NCI-H1048 (cell line): ENCODE results near the gene ZFYVE27.

ENCODE experiments used
- DNase-seq: peaks from one replicate; lab custom pipeline; 2025; lab: John Stamatoyannopoulos, UW

Gene ZFYVE27

DNA sequence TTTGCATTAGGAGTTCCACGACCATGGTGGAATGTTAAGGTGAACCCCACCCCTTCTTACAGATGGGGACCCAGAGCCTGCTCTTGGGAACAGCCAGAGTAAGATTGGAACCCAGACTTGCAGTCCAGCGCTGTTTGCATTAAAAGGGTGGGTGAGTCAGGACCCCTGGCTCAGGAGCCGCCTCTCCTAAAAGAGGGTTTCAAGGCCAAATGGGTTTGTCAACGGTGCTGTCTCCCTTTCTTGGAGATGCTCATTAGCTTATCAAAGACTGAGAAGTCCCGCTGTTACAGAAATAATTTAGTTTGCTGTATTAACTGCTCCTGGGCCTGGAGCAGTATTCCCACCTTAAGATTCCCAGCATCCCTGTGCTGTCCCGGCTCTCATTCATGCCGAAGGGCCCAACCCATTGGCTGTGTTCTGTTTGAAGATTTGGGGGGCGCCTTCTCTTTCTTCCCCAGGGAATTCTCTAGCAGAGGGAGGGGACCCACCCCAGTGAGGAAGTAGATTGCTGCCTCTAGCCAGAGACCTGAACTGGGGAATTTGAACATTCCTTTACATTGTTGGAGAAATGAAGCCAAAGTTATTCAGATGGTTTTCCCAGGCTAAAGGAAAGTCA is 21.6 kb upstream of the ZFYVE27 start:
- no peak for DNase-seq

DNA sequence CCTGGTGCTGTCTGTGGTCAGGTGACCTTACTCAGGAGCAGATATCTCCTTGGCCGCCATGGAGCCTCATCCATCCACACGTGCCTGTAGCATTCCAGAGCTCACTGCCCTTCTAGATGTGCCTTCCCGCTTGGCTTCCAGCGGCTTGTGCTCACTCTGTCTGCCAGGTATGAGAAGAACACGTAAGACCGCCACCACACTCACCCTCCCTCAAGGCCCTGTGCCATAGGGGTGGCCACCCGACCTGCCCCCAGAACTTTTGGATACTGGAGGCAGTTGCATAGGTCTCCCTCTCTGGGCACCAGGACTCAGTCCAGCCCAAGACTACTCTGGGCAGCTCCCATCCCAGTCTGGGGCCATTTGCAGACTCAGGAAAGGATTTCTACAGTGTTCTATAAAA is 19.3 kb upstream of the ZFYVE27 start:
- DNase-seq: no peak

DNA sequence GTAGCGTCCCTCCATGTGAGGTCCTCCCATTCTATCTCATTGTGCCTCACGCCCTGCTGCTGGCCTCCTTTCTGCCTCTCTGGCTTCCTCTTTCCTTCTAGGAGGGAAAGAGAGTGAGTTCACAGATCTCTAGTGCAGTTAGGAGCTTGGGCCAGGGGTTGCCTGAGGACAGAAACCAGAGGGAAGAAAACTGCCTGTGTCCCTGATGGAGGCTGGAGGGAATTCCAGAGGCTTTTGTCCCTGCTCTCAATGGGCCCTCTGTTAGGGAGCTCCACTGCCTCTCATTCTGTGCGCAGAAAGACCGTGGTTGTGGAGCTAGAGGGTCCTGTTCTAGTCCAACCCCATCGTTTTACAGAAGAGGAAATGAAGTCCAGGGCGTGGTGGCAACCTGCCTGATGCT is 18.8 kb upstream of the ZFYVE27 start:
- no peak for DNase-seq

DNA sequence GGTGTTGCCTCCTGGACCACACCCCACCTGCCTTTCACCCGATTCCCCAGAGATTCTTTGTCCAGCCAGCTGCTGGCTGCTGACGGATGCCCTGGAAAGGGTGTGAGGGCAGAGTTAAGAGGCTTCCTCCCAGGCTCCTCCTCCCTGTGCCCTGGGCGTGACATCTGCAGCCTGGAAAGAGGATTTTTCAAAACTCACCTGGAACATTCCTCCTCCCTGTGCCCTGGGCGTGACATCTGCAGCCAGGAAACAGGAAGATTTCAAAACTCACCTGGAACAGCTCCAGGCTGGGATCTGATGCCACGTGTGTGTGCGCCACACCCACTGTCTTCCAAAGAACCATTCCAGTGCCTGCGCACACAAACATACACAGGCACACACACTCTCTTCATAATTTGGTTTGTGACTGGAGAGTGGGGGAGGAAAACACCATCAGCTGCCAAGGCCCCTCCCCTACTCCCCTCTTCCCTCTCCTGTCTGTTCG is 18.2 kb upstream of the ZFYVE27 start:
- DNase-seq: no peak

DNA sequence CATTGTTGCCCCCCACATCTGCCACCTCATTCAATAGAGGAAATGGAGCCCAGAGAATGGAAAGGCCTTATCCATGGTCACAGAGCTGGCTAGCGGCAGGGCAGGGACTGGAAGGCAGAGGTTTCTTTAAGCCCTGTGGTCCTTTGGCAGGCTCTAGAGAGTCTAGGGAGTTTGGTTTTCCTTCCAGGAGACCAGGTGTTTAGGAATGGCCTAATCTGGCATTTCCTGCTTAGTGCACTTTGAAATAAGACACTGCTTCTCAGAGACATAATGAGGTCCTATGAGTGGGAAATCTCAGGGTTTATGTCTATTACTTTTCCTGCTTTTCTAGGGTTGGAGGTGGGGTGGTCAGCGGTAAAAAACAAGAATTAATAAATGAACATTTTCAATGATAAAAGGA is 17.3 kb upstream of the ZFYVE27 start:
- no peak for DNase-seq

DNA sequence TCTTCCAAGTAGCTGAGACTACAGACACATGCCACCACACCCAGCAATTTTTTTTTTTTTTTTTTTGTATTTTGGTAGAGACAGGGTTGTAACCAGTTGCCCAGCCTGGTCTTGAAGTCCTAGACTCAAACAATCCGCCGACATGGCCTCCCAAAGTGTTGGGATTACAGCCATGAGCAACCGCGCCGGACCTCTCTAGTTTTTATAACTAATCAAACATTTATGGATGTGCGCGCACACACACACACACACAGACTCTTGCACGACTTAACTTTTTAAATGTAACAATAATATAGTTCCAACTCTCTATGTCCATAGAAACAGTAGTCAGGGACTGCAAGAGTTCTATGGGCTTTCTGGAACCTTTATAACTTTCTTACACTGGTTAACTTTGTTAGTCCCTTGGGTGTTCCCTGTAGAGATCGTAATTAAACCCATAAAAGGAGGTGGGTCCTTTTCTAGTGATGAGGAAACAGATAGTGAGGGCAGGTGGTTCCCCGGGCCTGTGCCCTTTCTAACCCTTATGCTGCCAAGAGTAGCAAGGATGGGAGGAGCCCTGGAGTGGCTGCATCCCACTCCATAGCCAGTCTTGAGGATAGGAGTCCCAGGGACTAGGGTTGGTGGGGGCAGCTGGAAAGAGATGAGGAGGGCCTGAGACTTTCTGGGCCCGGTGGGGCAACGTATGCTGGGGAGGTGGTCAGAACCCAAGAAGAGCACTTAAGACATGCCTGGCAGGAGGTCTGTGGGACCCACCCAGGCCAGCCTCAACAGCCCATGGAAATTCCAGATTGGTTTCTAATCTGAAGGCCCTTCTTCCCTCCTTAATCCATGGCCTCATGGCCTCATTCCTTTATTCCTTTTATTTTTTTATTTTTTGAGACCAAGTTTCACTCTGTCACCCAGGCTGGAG is 14.8 kb upstream of the ZFYVE27 start:
- no peak for DNase-seq

DNA sequence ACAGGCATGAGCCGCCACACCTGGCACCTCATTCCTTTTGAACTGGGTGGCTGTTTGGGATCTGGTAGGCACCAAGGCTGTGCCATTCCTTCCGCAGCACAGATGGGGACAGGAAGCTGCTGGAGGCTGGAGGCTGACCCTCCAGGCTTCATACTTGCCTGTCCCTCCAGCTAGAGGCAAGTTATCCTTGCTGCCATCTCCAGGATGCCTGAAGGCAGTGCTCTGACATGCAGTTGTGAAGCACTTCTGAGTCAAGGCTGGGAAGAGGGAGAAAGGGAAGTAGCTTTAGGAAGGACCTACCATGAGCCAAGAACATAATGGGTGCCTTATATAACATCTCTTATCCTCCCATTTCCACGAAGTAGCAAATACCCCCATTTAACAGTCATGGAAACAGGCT is 13.9 kb upstream of the ZFYVE27 start:
- no peak for DNase-seq

DNA sequence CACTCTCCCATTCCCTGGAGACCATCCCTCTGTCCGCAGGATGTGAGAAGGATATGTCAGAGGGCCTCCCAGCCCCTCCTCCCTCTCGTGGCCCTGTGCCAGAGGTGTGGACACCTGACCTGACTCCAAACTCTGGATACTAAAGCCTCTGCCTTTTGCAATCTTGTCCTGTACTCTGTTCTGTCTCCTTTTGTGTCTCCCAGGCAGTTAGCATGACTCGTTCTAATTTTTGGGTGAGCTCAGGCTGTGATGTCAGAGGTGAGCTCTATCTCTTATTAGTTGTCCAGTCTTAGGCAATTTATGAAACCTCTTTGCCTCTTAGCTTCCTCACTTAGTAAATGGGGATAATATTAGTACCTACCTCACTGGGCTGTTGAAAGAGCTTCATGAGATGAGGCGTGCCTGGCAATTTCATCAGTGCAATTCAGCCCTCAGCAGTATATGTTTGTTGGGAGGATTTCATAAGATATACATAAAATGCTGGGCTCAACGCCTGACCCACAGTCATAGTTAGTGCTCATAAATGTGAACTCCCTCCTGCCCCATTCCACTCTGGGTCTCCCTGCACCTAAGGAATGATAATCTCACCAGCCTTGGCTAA is 12.5 kb upstream of the ZFYVE27 start:
- DNase-seq: no peak

DNA sequence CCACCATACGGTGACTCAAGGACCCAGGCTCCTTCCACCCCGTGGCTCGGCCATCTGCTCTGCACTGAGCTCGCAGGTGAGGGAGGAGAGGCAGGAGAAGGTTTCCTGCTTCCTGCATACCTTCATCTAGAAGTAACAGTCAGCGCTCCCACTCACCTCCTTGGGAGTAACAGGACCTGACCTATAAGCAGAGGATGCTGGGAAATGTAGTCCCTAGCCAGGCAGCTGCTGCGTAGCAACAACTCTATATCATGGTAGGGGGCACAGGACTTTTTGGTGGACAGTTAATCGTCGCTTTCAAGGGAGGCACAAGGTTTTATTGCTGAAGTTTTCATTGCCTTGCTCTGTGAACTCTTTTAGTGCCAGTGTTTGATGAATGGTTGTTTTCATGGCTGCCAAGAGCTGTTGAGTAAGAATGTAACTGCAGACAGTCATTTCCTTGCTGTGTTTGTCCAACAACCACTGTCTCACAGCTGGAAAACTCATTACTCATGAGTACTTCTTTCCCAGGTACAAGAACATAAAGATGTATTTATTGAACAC is 10.2 kb upstream of the ZFYVE27 start:
- no peak for DNase-seq

DNA sequence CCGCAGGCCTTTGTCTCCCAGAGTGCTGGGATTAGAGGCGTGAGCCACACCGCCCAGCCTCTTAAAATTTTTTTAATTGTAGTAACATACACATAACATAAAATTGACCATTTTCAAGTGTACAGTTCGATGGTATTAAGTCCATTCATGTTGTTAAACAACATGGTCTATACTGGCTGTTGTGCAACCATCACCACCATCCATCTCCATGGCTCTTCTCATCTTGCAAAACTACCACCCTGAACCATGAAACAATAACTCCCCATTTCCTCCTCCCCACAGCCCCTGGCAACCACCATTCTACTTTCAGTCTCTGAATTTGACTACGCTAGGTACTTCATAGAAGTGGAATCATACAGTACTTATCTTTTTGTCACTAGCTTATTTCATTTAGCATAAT is 7.9 kb upstream of the ZFYVE27 start:
- no peak for DNase-seq

DNA sequence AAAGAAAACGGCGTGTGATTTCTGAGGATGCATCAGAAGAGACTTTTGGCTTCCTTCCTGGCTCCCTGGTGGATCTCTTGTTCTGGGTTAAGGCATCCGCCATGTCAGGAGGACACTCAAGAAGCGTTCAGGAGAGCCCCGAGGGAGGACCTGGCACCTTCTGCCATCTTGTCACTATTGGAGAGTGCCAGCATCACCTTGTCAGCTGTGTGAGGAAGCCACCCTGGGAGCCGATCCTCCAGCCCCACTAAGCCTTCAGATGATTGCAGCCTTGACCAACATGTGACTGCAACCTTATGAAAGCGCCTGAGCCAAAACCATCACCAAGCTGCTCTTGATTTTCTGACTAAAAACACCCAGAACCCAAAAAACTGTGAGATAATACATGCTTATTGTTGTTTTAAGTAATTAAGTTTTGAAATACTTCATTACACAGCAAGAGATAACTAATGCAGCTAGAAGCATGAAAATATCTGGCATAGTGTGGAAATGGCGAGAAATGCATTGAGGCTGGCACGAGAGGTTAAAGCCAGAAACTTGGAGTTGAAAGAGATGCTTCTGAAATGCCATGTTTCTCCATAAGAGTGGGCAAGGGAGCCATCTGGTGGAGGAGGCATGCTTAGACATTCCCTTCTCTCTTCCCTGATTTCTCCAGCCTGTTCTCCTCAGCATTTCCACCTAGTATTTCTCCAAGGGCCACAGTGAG is 5.4 kb upstream of the ZFYVE27 start:
- peak; percentile 40 for DNase-seq

DNA sequence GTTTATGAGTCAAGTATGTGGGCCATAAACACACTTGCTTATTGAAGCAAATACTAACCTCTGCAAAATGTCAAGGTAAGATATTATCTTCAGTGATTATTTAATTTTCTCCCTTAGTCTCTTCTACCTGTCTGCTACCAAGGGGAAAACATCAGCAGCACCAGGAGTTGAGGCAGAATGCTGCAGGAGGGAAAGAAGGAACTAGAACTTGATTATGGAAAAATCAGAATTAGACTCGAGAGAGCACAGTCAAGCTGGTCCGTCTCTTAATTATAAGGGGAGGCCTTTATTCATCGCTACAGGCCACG is 4.9 kb upstream of the ZFYVE27 start:
- DNase-seq: no peak

DNA sequence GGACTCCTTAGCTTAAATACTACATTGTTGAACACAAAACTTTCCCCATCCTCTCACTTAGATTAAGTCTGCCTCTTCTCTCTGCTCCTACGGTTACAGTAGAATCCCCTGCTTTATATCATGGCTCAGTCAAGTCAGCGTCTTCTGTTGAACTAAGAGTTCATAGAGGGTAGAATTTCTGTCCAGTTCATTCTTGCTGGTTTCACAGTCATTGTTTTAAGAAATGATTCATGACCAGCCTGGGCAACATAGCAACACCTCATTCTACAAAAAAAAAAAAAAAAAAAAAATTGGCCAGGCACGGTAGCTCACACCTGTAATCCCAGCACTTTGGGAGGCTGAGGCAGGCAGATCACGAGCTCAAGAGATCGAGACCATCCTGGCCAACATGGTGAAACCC is 3.7 kb upstream of the ZFYVE27 start:
- DNase-seq: no peak

DNA sequence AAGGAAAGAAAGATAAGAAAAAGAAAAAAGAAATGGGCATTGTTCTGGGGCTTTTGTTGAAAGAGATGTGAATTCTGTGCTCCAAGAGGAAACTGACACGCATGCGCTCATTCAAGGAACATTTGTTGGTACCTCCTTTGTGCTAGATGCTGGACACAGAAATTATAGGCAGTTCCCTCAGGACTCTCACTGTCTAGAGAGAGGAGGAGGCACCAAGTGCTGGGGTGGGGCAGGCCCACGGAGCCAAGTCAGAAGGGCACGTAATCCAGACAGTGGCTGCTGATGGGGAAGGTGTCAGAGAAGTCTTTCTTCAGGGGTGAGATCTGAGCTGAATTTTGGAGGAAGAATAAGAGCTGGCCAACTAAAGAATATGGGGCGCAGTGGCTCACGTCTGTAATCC is 2.9 kb upstream of the ZFYVE27 start:
- DNase-seq: no peak

DNA sequence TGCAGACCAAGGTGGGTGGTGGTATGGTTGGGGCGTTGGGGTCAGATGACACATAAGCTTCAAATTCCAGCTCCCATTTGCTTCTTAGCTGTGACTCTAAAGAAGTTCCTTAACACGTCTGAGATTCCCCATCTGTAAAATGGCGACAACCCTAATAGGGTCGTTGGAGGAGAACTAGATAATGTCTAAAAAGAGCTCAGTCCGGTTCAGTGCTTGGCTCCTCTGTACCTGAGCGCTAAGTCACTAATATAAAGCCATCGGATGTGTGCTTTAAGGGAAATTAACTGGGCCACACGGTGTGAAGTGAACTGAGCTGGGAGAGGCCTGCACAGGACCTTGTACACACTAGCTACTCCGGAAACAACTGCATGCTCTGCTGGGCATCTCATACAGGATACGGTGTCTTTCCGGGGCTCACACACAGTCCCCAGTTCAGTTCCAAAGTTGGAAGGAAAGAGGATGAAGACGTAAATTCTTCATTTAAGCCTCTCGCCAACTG is 476 bp upstream of the ZFYVE27 start:
- DNase-seq: no peak

DNA sequence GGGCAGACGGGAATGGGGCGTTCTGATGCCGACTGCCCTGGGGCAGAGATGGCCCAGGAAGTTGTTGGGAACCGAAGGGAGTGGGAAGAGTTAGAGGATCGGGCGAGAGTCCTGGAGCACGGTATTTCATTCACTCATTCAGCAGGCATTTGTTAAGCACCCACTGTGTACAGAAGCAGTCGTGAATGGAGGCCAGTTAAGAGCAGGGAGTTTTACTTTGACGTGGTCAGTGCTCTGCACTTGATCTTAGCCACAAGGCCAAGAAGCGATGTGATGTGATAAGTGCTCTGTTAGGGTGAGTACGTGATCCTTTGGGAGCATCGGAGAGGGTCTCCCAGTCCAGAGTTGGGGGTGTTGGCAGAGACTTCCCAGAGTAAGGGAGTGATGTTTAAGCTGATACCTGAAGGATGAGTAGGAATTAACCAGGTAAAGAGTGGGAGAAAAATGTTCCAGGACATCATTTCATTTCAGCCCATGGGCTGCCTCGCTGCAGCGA is 890 bp downstream of the ZFYVE27 start:
- no peak for DNase-seq

DNA sequence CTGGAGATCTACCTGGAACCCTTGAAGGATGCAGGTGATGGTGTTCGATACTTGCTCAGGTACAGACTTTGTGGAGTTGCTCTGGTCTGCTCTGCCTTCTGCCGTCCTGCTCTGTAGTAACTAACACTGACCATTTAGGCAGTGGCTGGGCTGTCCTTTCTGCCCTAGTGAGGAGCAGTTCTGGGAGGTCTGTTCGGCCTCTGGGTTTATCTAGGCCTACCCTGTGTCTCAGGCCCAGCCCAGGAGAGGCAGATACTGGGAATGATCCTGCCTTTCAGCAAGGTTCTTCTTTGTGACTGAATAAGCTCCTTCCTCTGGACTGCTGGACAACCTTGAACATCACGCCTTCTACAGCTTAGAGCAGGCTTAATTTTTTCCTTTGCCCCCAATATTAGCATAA is 1.7 kb downstream of the ZFYVE27 start:
- DNase-seq: no peak

DNA sequence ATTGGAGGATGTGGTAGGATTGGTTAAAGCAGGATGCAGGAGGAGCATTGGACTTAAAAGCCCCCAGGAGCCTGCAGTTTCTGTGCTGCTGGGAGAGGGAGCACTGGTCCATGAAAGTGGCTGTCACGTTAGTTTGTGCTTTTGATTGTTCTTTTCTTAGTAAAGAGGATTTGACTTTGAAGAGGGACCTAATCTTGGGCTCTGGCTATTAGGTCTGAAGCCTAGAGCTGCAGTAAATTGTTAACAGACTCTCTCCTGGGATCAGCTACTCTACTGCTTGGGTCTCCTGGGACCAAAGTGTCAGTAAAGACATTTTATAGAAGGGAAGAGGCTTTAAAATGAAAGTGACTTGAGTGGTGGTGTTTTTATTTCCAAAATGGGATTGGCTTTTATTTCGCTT is 3.7 kb downstream of the ZFYVE27 start:
- no peak for DNase-seq

DNA sequence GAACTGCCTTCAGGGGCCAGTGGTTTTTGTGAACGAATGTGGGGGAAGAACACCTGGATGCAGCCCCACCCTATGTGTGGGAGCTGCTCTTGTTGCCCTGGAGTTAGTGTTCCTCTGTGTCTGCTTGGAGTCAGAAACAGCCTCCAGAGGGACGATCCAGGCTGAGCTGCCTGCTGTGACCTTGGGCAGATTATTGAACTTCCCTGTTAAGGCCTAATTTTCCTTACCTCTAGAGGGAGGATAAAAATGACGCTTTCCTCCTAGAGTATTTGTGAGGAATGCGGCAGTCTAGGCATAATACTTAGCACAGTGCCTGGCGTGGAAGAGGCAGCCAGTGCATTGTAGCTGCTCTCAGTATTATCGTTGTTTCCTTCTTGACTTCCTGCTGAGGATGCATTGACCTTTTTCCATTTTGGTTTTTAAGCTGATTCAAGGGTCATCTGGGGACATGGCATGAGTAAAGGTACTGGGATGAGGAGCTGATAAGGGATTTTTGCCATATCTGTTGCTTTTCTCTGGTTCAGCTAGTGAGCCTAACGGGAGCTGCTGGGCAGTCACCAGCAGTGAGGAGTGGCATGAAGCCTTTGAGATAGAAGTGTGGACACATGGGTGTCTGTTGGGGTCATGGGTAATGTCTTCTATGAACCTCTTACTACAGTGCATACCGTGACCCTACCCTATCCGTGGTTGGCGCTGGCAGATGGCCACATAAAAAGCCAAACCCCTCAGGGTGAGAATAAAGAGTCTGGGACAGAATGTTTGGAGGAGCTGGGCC is 6.4 kb downstream of the ZFYVE27 start:
- no peak for DNase-seq

DNA sequence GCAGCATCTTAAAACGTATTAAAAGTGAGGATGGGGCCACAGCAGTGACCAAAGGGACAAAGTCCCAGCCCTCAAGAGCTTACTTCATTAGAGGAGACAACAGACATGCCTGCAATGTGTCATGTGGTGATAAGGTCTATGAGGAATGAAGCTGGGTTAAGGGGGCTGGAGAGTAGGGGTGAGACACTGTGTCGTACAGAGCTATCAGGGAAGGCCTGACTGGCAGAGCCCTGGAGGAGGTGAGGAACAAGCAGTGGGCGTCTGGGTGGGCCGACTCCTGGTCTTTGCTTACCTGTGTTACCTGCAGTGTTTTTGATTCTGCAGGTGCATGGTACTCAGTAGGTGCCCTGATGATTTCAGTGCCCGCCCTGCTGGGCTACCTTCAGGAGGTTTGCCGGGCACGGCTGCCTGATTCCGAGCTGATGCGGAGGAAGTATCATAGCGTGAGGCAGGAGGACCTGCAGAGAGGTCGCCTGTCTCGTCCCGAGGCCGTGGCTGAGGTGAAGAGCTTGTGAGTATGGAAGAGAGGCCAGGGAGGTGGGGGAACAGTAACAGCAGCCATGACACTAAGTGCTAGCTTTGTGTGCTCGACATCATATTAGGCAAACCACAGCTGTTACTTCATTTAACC is 7.6 kb downstream of the ZFYVE27 start:
- no peak for DNase-seq

DNA sequence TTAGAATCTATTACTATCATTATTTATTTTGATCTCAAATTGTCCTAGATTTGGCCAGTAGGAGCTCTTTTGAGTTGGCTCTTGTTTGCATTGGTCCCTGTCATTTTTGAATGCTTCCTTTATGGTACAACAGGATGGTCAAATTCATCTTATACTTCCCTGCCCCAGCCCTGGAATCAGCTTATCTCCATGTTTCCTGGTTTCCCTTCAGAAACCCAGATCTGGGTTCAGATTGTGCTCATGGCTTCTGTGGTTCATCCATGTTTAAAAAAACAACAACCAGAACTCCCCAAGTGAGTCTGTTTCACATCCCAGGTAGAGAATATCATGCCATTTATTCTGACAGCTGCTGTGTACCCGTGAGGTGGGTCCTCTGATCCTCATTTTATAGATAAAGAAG is 10.6 kb downstream of the ZFYVE27 start:
- no peak for DNase-seq
